ENCODE measurements around the gene PPBP.
A peak's percentile ranks its signal among the peaks of the same experiment; 100 is the strongest.

Gene PPBP, protein sequence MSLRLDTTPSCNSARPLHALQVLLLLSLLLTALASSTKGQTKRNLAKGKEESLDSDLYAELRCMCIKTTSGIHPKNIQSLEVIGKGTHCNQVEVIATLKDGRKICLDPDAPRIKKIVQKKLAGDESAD

DNA sequence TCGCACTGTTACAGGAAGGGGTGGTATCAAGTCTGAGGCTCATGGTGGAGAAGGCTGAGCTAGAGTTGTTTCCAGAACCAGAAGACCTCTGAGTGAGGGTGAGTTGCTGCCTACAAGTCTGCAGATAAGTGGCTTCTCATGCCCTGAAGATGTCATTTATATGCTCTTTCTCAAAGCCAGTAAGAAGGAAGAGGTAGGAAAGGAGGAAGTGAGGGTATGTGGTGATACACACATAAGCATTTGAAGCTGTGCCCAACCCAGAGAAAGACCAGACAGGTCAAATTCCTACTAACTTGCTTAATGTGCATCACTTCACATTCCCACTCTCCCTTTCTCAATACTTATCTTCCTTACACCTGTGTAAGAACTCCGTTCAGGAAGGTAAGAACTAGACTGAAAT is at the start of gene PPBP:
PPBP (minus strand) TSS at position 130 of the 400 bp plus-strand sequence; CDS start at position 43, 87 bp downstream.
- DNase-seq (ENCODE audit: low read depth), result no peak

GRCh38 chr4:74037076-74037955 is 49.3 kb upstream of the PPBP start:
- DNase-seq (ENCODE audit: low read depth), result no peak

- DNase-seq (ENCODE audit: low read depth), result peak; percentile 47
Measured at GRCh38 chr4:74033739-74034138, 45.7 kb upstream of the PPBP start.

DNA sequence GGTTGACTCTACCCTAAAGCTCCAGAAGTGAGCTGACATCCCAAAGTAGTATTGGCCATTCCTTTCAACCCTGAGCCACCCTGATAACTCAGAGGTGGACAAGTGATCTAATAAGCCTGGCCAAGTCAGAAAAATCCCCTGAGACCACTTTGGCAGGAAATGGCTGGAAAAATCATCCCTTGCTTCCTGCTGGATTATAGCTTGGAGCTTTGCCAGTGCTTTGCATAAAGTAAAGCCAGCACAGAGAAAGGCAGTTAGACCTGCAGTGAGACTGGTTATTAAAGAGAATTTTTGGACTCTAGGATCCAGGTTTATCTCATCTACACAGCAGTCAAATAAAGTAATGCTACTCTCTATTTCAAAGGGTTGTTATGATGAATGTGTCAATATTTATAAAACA is 44.1 kb upstream of the PPBP start:
- DNase-seq (ENCODE audit: low read depth), result no peak

GRCh38 chr4:74031576-74031975 is 43.6 kb upstream of the PPBP start:
- DNase-seq (ENCODE audit: low read depth), result no peak

DNA sequence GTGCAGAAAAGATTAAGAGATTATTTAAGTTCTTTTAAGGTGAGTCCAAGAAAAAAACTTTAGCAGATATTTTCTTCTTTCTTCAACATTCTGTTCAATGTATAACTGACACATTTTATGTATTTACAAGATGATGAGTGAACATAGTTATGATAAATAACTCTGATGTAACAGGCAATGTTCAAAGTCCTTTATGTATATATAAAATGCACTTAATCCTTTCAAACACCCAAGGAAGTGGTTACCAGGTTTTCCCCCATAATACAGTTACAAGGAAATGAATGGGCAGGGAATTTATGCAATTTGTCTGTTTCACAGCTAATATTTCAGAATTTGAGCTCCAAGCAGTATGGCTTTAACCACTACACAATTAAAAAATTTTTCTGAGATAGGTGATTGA is 42.3 kb upstream of the PPBP start:
- DNase-seq (ENCODE audit: low read depth), result no peak

DNA sequence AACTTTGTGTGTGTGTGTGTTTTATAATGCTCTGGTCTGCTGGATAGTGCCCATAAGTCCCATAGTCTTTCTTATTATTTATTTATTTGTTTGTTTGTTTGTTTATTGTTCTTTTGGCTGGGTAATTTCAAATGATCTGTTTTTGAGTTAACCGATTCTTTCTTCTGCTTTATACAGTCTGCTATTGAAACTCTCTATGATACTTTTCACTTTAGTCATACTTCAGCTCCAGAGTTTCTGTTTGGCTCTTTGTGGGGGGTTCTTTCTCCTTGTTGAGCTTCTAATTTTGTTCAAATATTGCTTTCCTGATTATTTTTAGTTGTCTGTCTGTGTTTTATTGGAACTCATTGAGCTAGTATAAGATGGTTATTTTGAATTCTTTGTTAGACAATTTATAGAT is 40.5 kb upstream of the PPBP start:
- no peak for DNase-seq (ENCODE audit: low read depth)

DNA sequence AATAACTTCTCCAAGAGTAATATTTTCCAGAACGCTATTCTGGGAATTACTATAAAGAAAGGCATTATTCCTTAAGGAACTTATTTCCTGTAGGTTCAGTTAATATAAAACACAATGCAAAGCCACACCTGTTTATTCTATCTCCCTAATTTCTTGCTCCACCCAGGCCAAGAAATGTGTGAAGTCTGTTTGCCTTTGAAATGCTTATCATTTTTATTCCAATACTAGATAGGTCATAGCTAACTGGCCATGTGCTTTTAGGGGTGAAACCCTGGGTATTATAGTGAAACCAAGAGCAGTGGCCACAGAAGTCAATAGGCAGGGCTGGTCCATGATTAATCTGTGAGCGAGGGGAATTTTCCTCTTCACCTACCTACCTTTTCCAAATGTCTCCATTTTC is 35.7 kb upstream of the PPBP start:
- no peak for DNase-seq (ENCODE audit: low read depth)

- no peak for DNase-seq (ENCODE audit: low read depth)
Measured at GRCh38 chr4:74021601-74022000, 33.6 kb upstream of the PPBP start.

- DNase-seq (ENCODE audit: low read depth), result peak; percentile 54
Measured at GRCh38 chr4:74018771-74019170, 30.8 kb upstream of the PPBP start.

DNA sequence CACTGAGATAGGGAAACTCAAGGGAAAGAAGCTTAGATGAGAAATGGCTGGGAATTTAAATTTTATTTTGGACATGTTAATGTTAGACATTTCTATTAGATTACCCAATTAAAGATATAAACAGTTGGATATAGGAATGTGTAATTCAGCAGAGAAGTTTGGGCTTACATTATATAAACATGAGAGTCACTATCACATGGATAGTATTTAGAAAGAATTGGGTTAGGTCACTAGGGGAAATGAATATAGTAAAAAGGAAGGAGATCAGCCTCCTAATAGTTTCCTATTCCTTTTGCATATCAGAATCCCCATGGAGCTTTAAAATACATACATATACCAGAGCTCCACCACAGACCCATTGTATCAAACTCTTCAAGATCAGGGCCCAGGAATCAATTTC is 30.1 kb upstream of the PPBP start:
- no peak for DNase-seq (ENCODE audit: low read depth)

DNA sequence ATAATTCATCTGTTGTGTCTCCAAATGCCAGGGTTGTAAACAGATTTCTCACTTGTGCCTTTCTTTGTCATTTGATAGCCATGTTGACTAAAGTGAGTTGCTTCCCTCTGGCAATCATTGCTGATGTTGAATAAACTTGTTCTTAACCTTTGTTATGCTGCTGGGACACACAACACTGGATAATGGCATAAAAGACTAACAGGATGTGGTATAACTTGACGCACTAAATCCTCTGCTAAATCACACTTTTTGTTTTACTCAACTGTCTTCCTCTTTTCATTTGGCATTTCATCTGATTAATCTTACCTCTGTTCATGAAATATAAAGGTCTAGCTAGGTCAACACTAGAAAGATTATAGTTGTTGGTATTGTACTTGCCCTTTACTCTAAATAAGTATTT is 28.1 kb upstream of the PPBP start:
- DNase-seq (ENCODE audit: low read depth), result no peak

GRCh38 chr4:74015126-74015780 is 27.3 kb upstream of the PPBP start:
- no peak for DNase-seq (ENCODE audit: low read depth)

GRCh38 chr4:74014332-74014731 is 26.3 kb upstream of the PPBP start:
- no peak for DNase-seq (ENCODE audit: low read depth)

- no peak for DNase-seq (ENCODE audit: low read depth)
Measured at GRCh38 chr4:74013264-74013663, 25.3 kb upstream of the PPBP start.

GRCh38 chr4:74012130-74012529 is 24.1 kb upstream of the PPBP start:
- DNase-seq (ENCODE audit: low read depth), result no peak

DNA sequence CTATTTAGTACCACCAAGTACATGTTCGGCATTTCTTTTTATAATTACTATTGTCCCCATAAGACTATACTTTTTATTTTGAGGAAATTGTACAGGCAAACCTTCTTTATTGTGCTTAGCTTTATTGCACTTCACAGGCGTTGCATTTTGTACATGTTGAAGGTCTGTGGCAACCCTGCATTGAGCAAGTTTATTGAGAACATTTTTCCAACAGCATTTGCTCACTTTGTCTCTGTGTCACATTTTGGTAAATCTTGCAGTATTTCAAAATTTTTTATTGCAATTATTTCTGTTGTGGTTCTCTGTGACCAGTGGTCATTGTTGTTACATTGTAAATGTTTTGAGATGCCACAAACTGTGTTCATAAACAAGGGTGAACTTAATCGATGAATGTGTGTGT is 21.3 kb upstream of the PPBP start:
- DNase-seq (ENCODE audit: low read depth), result peak; percentile 38

DNA sequence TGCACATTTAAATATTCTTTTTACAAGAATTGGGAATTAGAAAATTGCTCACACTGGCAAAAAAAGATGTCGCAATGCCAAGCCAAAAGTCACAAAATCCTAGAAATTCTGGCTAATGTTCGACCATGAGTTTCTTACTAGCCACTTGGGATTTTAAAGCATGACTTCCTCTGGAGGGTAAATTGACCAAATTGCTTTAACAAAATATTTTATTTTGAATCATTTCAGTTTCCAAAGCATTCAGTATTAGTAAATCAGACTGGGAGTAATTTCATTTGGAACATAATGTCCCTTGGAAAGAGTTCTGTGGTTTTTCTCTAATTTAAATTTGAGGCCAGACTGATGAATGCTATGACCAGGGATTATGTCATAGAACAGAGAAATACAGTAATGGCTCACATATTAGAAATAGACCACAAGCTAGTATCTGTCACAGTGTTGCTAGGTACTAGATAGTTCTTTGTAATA is 18.1 kb upstream of the PPBP start:
- DNase-seq (ENCODE audit: low read depth), result peak; percentile 76

- DNase-seq (ENCODE audit: low read depth), result peak; percentile 63
Measured at GRCh38 chr4:74005528-74005927, 17.5 kb upstream of the PPBP start.

- peak; percentile 63 for DNase-seq (ENCODE audit: low read depth)
Measured at GRCh38 chr4:74004668-74005067, 16.7 kb upstream of the PPBP start.

GRCh38 chr4:74000301-74000700 is 12.3 kb upstream of the PPBP start:
- peak; percentile 51 for DNase-seq (ENCODE audit: low read depth)

GRCh38 chr4:73998040-73999011 is 10.3 kb upstream of the PPBP start, which contains the start of gene CXCL5:
TSS of gene CXCL5 (minus strand) at chr4:73998677. CDS start at chr4:73998581, 96 bp downstream.
- peak; percentile 78 for DNase-seq (ENCODE audit: low read depth)
